Liver (tissue), 3 donors: ENCODE measurements around the gene ARMC2.

ENCODE experiments used
- CTCF ChIP-seq: fragments of 150-350 bp; IDR thresholded peaks from 2 replicates; pipeline ENCODE4 v1.5.1; 2017; ENCODE audit warnings: improper control_type of control experiment, low read depth, low read length; ENCODE audit not compliant: missing input control
- EGR1 ChIP-seq, 2 donors: IDR thresholded peaks; 2 replicates each; pipeline ENCODE4 v1.6.1; 2016 to 2018; ENCODE audit warnings: antibody characterized with exemption in 2 of 2, low read depth in 2 of 2
- FOXA1 ChIP-seq: IDR thresholded peaks from 2 replicates; pipeline ENCODE4 v1.6.1; 2016; ENCODE audit warnings: antibody characterized with exemption
- HNF4A ChIP-seq, 2 donors: conservative IDR thresholded peaks; 2 replicates each; pipeline ENCODE4 v1.6.1; 2016; ENCODE audit warnings: antibody characterized with exemption in 2 of 2, mild to moderate bottlenecking in 2 of 2
- JUND ChIP-seq, 2 donors: IDR thresholded peaks; 2 replicates each; pipeline ENCODE4 v1.6.1; 2016; ENCODE audit warnings: antibody characterized with exemption in 2 of 2
- MAX ChIP-seq: IDR thresholded peaks from 2 replicates; pipeline ENCODE4 v1.6.1; 2016; ENCODE audit warnings: antibody characterized with exemption
- RAD21 ChIP-seq, 2 donors: IDR thresholded peaks; 2 replicates each; pipeline ENCODE4 v1.6.1; 2016; ENCODE audit warnings: antibody characterized with exemption in 2 of 2, mild to moderate bottlenecking in 2 of 2
- REST ChIP-seq: IDR thresholded peaks from 2 replicates; pipeline ENCODE4 v1.6.1; 2016; ENCODE audit warnings: antibody characterized with exemption, mild to moderate bottlenecking
- RXRA ChIP-seq, 2 donors: IDR thresholded peaks; 2 replicates each; pipeline ENCODE4 v1.6.1; 2017 to 2018; ENCODE audit warnings: antibody characterized with exemption in 2 of 2, mild to moderate bottlenecking in 1 of 2
- SP1 ChIP-seq: IDR thresholded peaks from 2 replicates; pipeline ENCODE4 v1.6.1; 2018; ENCODE audit warnings: antibody characterized with exemption, mild to moderate bottlenecking
- donor health status: healthy.
- donor health status: healthy.

GRCh38 chr6:109001291-109001894 is 153.2 kb downstream of the ARMC2 start:
- TF ChIP-seq RXRA (IDR thresholded peaks at IDR 0.05) (no peak), CTCF (no peak), RAD21 (IDR thresholded peaks at IDR 0.05) (no peak), REST (no peak), JUND (IDR thresholded peaks at IDR 0.05) (no peak), FOXA1 (no peak), HNF4A (conservative IDR thresholded peaks at IDR 0.05) (no peak), SP1 (no peak), EGR1 (IDR thresholded peaks at IDR 0.05; ENCODE audit: low read depth in 2 of 2) (no peak), MAX (no peak)
